H9 (cell line): Measurements from ENCODE around the gene PLEKHA8. TPM values are rescaled to one million over a fixed set of nuclear protein-coding genes. Genes with fewer than 3 reads are reported as not detected.

ENCODE experiments used
- DNase-seq: peaks from one replicate; pipeline ENCODE4 v3.0.0-alpha.2; 2017
- H2AFZ ChIP-seq: one replicate; pipeline ENCODE4 v1.6.1; 2013; ENCODE audit warnings: mild to moderate bottlenecking, low read length, control low read depth, moderate library complexity
- H2AK5ac ChIP-seq: 2 replicates; pipeline ENCODE4 v1.6.1; 2013; ENCODE audit warnings: low read length, control low read depth, mixed read lengths; ENCODE audit not compliant: insufficient read length
- H2BK120ac ChIP-seq: one replicate; pipeline ENCODE4 v1.6.1; 2013; ENCODE audit warnings: low read depth, mild to moderate bottlenecking, low read length, control low read depth, inconsistent platforms; ENCODE audit not compliant: poor library complexity, severe bottlenecking
- H2BK12ac ChIP-seq: 2 replicates; pipeline ENCODE4 v1.6.1; 2013; ENCODE audit warnings: low read length, control low read depth, mixed read lengths, low read depth; ENCODE audit not compliant: insufficient read length
- H2BK15ac ChIP-seq: 2 replicates; pipeline ENCODE4 v1.6.1; 2013; ENCODE audit warnings: low read depth, low read length, control low read depth
- H2BK20ac ChIP-seq: one replicate; pipeline ENCODE4 v1.6.1; 2013; ENCODE audit warnings: low read depth, mild to moderate bottlenecking, low read length, control low read depth, inconsistent platforms; ENCODE audit not compliant: poor library complexity, severe bottlenecking
- H2BK5ac ChIP-seq: 2 replicates; pipeline ENCODE4 v1.6.1; 2013; ENCODE audit warnings: low read length, control low read depth, mixed read lengths; ENCODE audit not compliant: insufficient read length
- H3K14ac ChIP-seq: 2 replicates; pipeline ENCODE4 v1.6.1; 2013; ENCODE audit warnings: low read length, control low read depth; ENCODE audit not compliant: insufficient read depth
- H3K18ac ChIP-seq: 2 replicates; pipeline ENCODE4 v1.6.1; 2013; ENCODE audit warnings: low read depth, mild to moderate bottlenecking, mixed read lengths, low read length, control low read depth; ENCODE audit not compliant: insufficient read length
- H3K23ac ChIP-seq: 2 replicates; pipeline ENCODE4 v1.6.1; 2013; ENCODE audit warnings: low read length, control low read depth, mixed read lengths, low read depth; ENCODE audit not compliant: insufficient read length
- H3K23me2 ChIP-seq: 2 replicates; pipeline ENCODE4 v1.6.1; 2013; ENCODE audit warnings: low read depth, mild to moderate bottlenecking, mixed read lengths, low read length, control low read depth; ENCODE audit not compliant: insufficient read length, poor library complexity, severe bottlenecking
- H3K27ac ChIP-seq: 2 replicates; pipeline ENCODE4 v1.5.1; 2013; ENCODE audit warnings: low read length, control low read depth, mixed read lengths, low read depth; ENCODE audit not compliant: insufficient read length
- H3K27me3 ChIP-seq: 2 replicates; pipeline ENCODE4 v1.6.1; 2013; ENCODE audit warnings: low read length, control low read depth, inconsistent platforms; ENCODE audit not compliant: insufficient read depth
- H3K4ac ChIP-seq: 2 replicates; pipeline ENCODE4 v1.6.1; 2013; ENCODE audit warnings: low read depth, mild to moderate bottlenecking, control low read depth, inconsistent platforms, low read length, moderate library complexity
- H3K4me1 ChIP-seq: 2 replicates; pipeline ENCODE4 v1.6.1; 2013; ENCODE audit warnings: low read length, control low read depth, inconsistent platforms; ENCODE audit not compliant: insufficient read depth
- H3K4me2 ChIP-seq: 2 replicates; pipeline ENCODE4 v1.6.1; 2013; ENCODE audit warnings: low read length, control low read depth, mixed read lengths; ENCODE audit not compliant: insufficient read length, insufficient read depth
- H3K56ac ChIP-seq: 2 replicates; pipeline ENCODE4 v1.6.1; 2013; ENCODE audit warnings: low read depth, mild to moderate bottlenecking, mixed read lengths, low read length, control low read depth; ENCODE audit not compliant: insufficient read length
- H3K79me1 ChIP-seq: 2 replicates; pipeline ENCODE4 v1.6.1; 2013; ENCODE audit warnings: low read depth, mild to moderate bottlenecking, moderate library complexity, low read length, control low read depth, inconsistent platforms; ENCODE audit not compliant: insufficient read depth, poor library complexity, severe bottlenecking
- H3K79me2 ChIP-seq: 2 replicates; pipeline ENCODE4 v1.6.1; 2013; ENCODE audit warnings: low read length, control low read depth, inconsistent platforms; ENCODE audit not compliant: insufficient read depth
- H3K9ac ChIP-seq: 2 replicates; pipeline ENCODE4 v1.6.1; 2013; ENCODE audit warnings: low read length, control low read depth, mixed read lengths; ENCODE audit not compliant: insufficient read length; ENCODE audit errors: extremely low read depth
- H3K9me3 ChIP-seq: one replicate; pipeline ENCODE4 v1.6.1; 2013; ENCODE audit warnings: low read depth, low read length, inconsistent platforms; ENCODE audit not compliant: control insufficient read depth
- H3T11ph ChIP-seq: one replicate; pipeline ENCODE4 v1.6.1; 2013; ENCODE audit warnings: mild to moderate bottlenecking, low read length, control low read depth, inconsistent platforms
- H4K20me1 ChIP-seq: one replicate; pipeline ENCODE4 v1.6.1; 2013; ENCODE audit not compliant: control insufficient read depth, insufficient read length, insufficient read depth
- H4K5ac ChIP-seq: 2 replicates; pipeline ENCODE4 v1.6.1; 2013; ENCODE audit warnings: low read depth, mild to moderate bottlenecking, mixed read lengths, low read length, control low read depth; ENCODE audit not compliant: insufficient read length
- H4K8ac ChIP-seq: replicated peaks from 2 replicates; pipeline ENCODE4 v1.6.1; 2013; ENCODE audit warnings: low read length, control low read depth, mixed read lengths, low read depth; ENCODE audit not compliant: insufficient read length
- H4K91ac ChIP-seq: 2 replicates; pipeline ENCODE4 v1.6.1; 2013; ENCODE audit warnings: low read depth, mild to moderate bottlenecking, moderate library complexity, mixed read lengths, low read length, control low read depth; ENCODE audit not compliant: insufficient read length
- H3K27ac Mint-ChIP-seq, 3 experiments: 2 replicates in 2 of 3; 3 replicates in 1 of 3; pipeline ENCODE4 v1.8.0; 2020 to 2021; ENCODE audit warnings: mixed read lengths in 3 of 3, mild to moderate bottlenecking in 1 of 3, moderate library complexity in 1 of 3
- H3K27me3 Mint-ChIP-seq: 2 replicates; pipeline ENCODE4 v1.8.0; 2021; ENCODE audit warnings: low read depth, mild to moderate bottlenecking, moderate library complexity, mixed read lengths
- H3K36me3 Mint-ChIP-seq, 3 experiments: 2 replicates in 2 of 3; 3 replicates in 1 of 3; pipeline ENCODE4 v1.8.0; 2020 to 2021; ENCODE audit warnings: low read depth in 3 of 3, mixed read lengths in 3 of 3; ENCODE audit not compliant: insufficient read depth in 1 of 3
- H3K4me1 Mint-ChIP-seq, 2 experiments: 2 replicates each; pipeline ENCODE4 v1.8.0; 2020; ENCODE audit warnings: mixed read lengths in 2 of 2
- H3K4me3 Mint-ChIP-seq, 2 experiments: 2 replicates in 1 of 2; 3 replicates in 1 of 2; pipeline ENCODE4 v1.8.0; 2020 to 2021; ENCODE audit warnings: mild to moderate bottlenecking in 2 of 2, mixed read lengths in 2 of 2, moderate library complexity in 1 of 2
- H3K9me3 Mint-ChIP-seq, 2 experiments: 2 replicates in 1 of 2; 3 replicates in 1 of 2; pipeline ENCODE4 v1.8.0; 2020; ENCODE audit warnings: mild to moderate bottlenecking in 2 of 2, mixed read lengths in 2 of 2, moderate library complexity in 1 of 2
- CTCF ChIP-seq: fragments of 200-600 bp; sonication (generic); conservative IDR thresholded peaks from 3 replicates; pipeline ENCODE4 v1.8.0; 2021; ENCODE audit warnings: antibody characterized with exemption, mild to moderate bottlenecking
- WGBS: extraction: QIAGEN DNeasy Blood & Tissue Kit; methylation state at CpG from one replicate; pipeline ENCODE4 v1.1.7; 2013; ENCODE audit warnings: missing lambda C conversion rate, low lambda C conversion rate, mixed read lengths; ENCODE audit not compliant: insufficient read length; ENCODE audit errors: extremely low coverage; 5-methylcytosine and 5-hydroxymethylcytosine counted together
- total RNA-seq: library from RNA; stranded (reverse); gene quantifications from 2 replicates; pipeline ENCODE4 v1.2.1, GENCODE V29; 2021

Gene PLEKHA8
- total RNA-seq, 1 experiment from 2014 or later, result 37.0 TPM

GRCh38 chr7:30026229-30027064, 1.8 kb upstream of the PLEKHA8 start, which contains the start of gene FKBP14:
FKBP14 (minus strand) TSS chr7:30026702; CDS start chr7:30026508, 194 bp downstream.
- no peak within 1 kb of the TSS for H2AK5ac ChIP-seq
- H3K9ac ChIP-seq, result peak within 1 kb of the TSS; percentile 85
- peaks cover 7% of the 10 kb centered on the region for H3K79me1 ChIP-seq
- H3T11ph ChIP-seq, result no peak within 1 kb of the TSS
- H3K9me3 Mint-ChIP-seq, result no peaks in the 10 kb centered on the region
- no CpG with 5 or more reads among the region's 35 CpGs for WGBS
- H3K14ac ChIP-seq, result no peak within 1 kb of the TSS; the same call in 1 of the 2 replicates
- H2BK15ac ChIP-seq, result no peak within 1 kb of the TSS
- peak within 1 kb of the TSS; percentile 93 for H3K4me2 ChIP-seq
- peaks cover 3% of the 10 kb centered on the region; the same call in 1 of the 2 replicates for H3K4me1 ChIP-seq
- H3K4me3 Mint-ChIP-seq, result no peak within 1 kb of the TSS; a peak in 3 of 5 replicates
- no peak within 1 kb of the TSS for H3K56ac ChIP-seq
- no peak for TF ChIP-seq CTCF
- H3K79me2 ChIP-seq, result peaks cover 22% of the 10 kb centered on the region; the same call in 1 of the 2 replicates
- H3K18ac ChIP-seq, result no peak within 1 kb of the TSS
- no peak within 1 kb of the TSS for H4K91ac ChIP-seq
- H2BK5ac ChIP-seq, result no peak within 1 kb of the TSS
- H3K4ac ChIP-seq, result no peak within 1 kb of the TSS
- peaks cover 25 to 27% of the 10 kb centered on the region in 2 experiments for H3K4me1 Mint-ChIP-seq
- H3K27ac Mint-ChIP-seq, result peak within 1 kb of the TSS; percentile 68 to 92 (median 89); a peak in 6 of 7 replicates
- H3K23me2 ChIP-seq, result peaks cover 10% of the 10 kb centered on the region
- no peaks in the 10 kb centered on the region for H3K9me3 ChIP-seq
- H4K20me1 ChIP-seq, result no peaks in the 10 kb centered on the region
- DNase-seq, result peak; percentile 99
- H3K27me3 Mint-ChIP-seq, result no peaks in the 10 kb centered on the region
- H4K5ac ChIP-seq, result no peak within 1 kb of the TSS
- peaks cover 6 to 7% (median 6%) of the 10 kb centered on the region in 3 experiments; a peak in 6 of 7 replicates for H3K36me3 Mint-ChIP-seq
- no peak within 1 kb of the TSS for H3K23ac ChIP-seq
- H4K8ac ChIP-seq, result no peak within 1 kb of the TSS
- H2BK20ac ChIP-seq, result no peak within 1 kb of the TSS
- H3K27me3 ChIP-seq, result no peaks in the 10 kb centered on the region
- H2AFZ ChIP-seq, result peak within 1 kb of the TSS; percentile 96
- no peak within 1 kb of the TSS for H2BK120ac ChIP-seq
- H3K27ac ChIP-seq, result no peak within 1 kb of the TSS
- H2BK12ac ChIP-seq, result no peak within 1 kb of the TSS
